Cardiac ventricle fibroblast (primary cell): ENCODE results near the gene NDOR1. TPM values are rescaled to one million over a fixed set of nuclear protein-coding genes. Genes with fewer than 3 reads are reported as not detected.

Experiments
- total RNA-seq: library from RNA; depleted of rRNA; stranded (reverse); fragments of >200 nt; gene quantifications from 2 replicates; pipeline ENCODE4 v1.2.3, GENCODE V29; 2015

The NDOR1 gene
- 8.0 and 9.5 TPM in 2 replicates for total RNA-seq

GRCh38 chr9:137205126-137206069, at the start of gene NDOR1, which contains the start of gene TMEM203:
NDOR1 (plus strand) TSS chr9:137205700; CDS start chr9:137205778, 78 bp downstream.
TMEM203 (minus strand) TSS chr9:137205648; CDS start chr9:137205414, 234 bp downstream.

GRCh38 chr9:137169896-137170358, 35.6 kb upstream of the NDOR1 start, which contains the start of gene LRRC26:
LRRC26 (minus strand) TSS chr9:137170051; CDS start chr9:137169943, 108 bp downstream.

GRCh38 chr9:137188490-137189296, 16.8 kb upstream of the NDOR1 start, which contains the start of the genes ANAPC2 and SSNA1:
ANAPC2 (minus strand) TSS chr9:137188560; CDS start chr9:137188532, 28 bp downstream.
SSNA1 (plus strand) TSS chr9:137188676; CDS start chr9:137188727, 51 bp downstream.

GRCh38 chr9:137200311-137201204, 4.9 kb upstream of the NDOR1 start, which contains the start of gene TPRN:
TPRN (minus strand) TSS chr9:137200741; CDS start chr9:137200711, 30 bp downstream.

DNA sequence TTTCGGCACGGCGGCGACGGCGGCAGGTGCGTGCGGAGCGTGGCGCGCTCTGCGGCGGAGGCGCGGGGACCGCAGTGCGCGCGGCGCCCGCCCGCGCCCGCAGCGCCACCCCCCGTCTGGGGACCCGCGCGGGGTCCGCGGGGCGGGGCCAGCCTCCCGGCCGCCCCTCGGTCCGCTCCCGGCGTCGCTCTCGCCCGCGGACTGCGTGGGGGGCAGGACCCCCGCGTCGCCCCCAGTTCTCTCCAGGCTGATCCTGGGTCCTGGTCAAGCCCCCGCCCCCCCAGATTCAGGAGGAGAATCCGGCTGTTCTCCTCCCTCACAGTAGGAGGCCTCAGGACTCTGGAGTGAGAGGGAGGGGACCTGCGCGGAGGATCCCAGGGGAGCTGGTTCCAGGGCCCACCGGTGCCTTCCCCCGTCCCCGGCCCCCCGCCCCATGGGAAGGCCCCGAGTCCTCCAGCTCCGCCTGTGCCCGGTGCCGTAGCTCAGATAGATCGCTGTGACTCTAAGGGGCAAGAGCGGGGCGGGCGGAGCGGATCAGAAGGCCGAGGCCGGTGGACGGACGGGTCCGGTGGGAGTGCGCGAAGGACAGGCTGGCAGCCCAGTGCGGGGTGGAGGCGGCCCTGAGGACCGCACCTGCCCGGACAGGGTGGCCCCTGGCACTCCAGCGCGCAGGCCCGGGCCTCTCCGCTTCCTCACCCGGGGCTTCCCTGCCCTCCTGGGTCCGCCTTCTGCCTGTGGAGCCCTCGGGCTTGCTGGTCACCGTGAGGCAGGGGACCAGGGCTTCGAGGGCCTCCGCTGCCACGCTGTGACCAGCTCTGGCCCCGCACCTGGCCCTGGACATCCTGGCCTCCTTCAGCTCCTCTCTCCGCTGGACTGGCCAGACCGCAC, 16.9 kb downstream of the NDOR1 start, which contains the start of gene RNF208:
Gene RNF208, minus strand, starts transcription at position 51 of the 888 bp plus-strand sequence. CDS start 1,028 bp downstream, outside the sequence.

DNA sequence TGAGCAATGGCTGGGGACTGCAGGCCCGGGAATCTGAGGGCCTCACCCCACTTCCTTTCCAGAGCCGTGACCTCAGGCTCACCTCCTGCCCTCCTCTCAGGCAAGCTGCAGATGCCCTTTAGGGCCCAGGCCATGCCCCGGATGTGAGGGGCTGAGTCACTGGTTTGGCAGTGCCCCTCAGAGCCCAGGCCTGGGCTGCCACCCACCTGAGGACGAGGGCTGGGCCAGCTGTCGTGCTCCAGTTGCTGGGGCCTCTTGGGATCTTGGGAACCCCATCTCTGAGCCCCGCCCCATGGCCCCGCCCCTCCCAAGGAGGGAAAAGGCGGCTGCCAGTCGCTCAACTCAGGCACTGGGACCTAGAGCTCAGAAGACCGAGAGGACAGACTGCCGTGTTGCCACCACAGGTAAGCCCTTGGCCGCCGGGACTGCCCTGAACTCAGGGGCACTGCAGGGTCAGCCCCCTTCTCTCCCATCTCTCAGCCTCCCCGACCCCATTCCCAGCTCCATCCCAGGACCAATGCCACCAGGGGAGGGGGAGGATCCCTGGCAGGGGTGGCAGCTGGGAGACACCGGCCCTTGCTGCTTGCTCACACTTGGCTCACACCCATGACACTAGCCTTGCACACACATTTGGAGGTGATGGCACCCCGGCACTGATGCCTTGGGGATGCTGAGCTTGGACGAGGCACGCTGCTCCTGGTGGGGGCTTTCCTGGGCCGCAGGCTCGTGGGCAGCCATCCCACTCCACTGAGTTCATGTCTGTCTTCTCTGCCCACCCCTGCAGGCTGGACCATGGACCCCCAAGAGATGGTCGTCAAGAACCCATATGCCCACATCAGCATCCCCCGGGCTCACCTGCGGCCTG, 19.6 kb downstream of the NDOR1 start, which contains the start of gene CYSRT1:
Gene CYSRT1, plus strand, starts transcription at position 345 of the 865 bp plus-strand sequence. Its CDS starts 448 bp downstream, at position 793.

GRCh38 chr9:137227054-137227852, 21.8 kb downstream of the NDOR1 start, which contains the start of gene RNF224:
RNF224 (plus strand) TSS chr9:137227502; CDS start chr9:137228336, 834 bp downstream.

DNA sequence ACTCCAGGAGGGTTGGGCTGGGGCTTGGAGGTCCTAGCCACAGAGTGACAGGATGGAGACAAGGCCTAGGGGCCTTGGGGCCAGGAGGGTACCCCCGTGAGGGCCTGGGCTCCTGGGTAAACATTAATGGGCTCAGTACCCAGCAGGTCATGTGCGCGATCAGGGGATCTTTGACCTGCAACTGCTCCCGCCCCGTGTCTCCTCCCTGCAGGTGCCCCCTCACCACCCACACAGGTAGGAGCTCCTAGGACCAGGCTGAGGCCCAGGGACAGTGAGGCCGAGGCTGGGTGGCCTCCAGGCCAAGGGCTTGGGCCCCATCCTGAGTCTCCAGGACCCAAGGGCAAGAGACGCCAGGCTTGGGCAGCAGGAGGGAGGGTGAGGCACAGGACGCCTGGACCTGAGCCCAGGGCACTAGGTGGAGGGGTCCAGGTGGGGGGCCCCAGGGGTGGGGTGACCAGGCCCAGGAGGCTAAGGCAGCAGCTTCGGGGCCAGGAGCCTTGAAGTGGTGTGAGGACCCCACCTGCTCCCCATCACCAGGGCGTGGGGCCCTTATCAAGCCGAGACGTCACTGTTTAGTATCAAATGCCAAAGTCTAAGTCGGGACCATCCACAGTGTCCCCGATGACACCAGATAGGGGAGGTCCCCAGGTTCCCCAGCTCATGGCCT, 25.3 kb downstream of the NDOR1 start, which contains the start of gene SLC34A3:
Gene SLC34A3, plus strand, starts transcription at position 197 of the 667 bp plus-strand sequence. CDS start 802 bp downstream, outside the sequence.

GRCh38 chr9:137240841-137241489, 35.5 kb downstream of the NDOR1 start, which contains the start of gene TUBB4B:
TUBB4B (plus strand) TSS chr9:137241287; CDS start chr9:137241361, 74 bp downstream.

GRCh38 chr9:137251194-137251461, 45.6 kb downstream of the NDOR1 start, which contains the start of gene STPG3:
STPG3 (plus strand) TSS chr9:137251286; CDS start chr9:137251287, 1 bp downstream.

DNA sequence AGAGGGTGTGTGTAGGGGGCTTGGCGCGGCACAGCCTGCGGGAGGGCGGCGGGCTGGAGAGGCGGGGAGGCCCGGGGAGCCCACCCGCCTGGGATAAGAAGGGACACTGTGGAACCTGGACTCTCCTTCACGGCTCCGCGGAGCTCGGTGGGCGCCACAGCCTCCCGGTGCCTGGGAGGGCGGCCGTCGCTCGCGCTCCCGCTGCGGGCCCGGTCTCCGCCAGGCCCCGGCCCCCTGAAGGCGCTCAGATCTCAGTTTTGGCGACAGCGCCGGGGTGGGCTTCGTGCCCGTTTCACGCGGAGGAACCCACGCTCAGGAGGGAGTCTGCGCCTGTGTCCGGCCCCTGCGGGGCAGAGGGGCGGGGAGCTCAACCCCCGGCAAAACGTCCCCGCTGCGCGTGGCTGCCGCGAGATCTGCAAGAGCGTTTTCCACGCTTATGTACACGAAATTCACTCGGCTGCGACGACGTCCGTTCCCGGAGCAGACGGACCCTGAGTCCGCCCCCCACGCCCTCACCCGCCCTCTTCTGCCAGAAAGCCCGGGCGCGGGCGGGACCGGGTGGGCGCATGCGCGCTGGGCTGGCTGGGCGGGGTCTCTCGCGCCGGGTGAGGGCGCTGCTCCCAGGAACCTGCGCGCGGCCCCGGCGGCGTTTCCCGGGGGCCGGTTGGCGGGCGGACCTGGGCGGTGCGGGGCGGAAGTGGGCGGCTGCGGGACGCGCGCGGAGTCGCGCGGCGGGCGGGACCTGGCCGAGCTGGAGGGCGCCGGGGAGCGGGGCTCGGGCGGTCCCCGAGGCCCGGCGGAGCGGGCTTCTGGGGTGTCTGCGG, 49.3 kb downstream of the NDOR1 start, which contains the start of gene NELFB:
Gene NELFB, plus strand, starts transcription at position 704 of the 824 bp plus-strand sequence.

Other genes with a start within 250 kb of the NDOR1 start
- gene PTGDS, start 228.2 kb upstream of the NDOR1 start, total RNA-seq = 211 and 233 TPM in 2 replicates
- gene LCNL1, start 222.7 kb upstream of the NDOR1 start, total RNA-seq = 0.73 TPM in 1 of 2 replicates, not detected in the other
- 22.2 and 22.3 TPM in 2 replicates for gene PAXX, start 213.3 kb upstream of the NDOR1 start, total RNA-seq
- 0.83 and 3.2 TPM in 2 replicates for gene CLIC3, start 209.1 kb upstream of the NDOR1 start, total RNA-seq
- 27.1 and 27.6 TPM in 2 replicates for gene ABCA2, start 177.5 kb upstream of the NDOR1 start, total RNA-seq
- gene FUT7, start 173.6 kb upstream of the NDOR1 start, total RNA-seq = not detected in 2 replicates
- gene NPDC1, start 159.5 kb upstream of the NDOR1 start, total RNA-seq = 58.8 and 86.1 TPM in 2 replicates
- gene ENTPD2, start 151.6 kb upstream of the NDOR1 start, total RNA-seq = not detected in 2 replicates
- 0.34 and 0.75 TPM in 2 replicates for gene SAPCD2, start 135.1 kb upstream of the NDOR1 start, total RNA-seq
- 6.0 and 9.9 TPM in 2 replicates for gene UAP1L1, start 128.2 kb upstream of the NDOR1 start, total RNA-seq
- 59.6 and 67.2 TPM in 2 replicates for gene MAN1B1, start 118.7 kb upstream of the NDOR1 start, total RNA-seq
- gene DPP7, start 91.0 kb upstream of the NDOR1 start, total RNA-seq = 97.4 and 113 TPM in 2 replicates
- gene GRIN1, start 66.5 kb upstream of the NDOR1 start, total RNA-seq = 0.29 TPM in 1 of 2 replicates, not detected in the other
- not detected in 2 replicates for gene LRRC26, start 35.6 kb upstream of the NDOR1 start, total RNA-seq
- not detected in 2 replicates for gene TMEM210, start 33.6 kb upstream of the NDOR1 start, total RNA-seq
- gene ANAPC2, start 17.1 kb upstream of the NDOR1 start, total RNA-seq = 10.9 and 19.1 TPM in 2 replicates
- gene SSNA1, start 17.0 kb upstream of the NDOR1 start, total RNA-seq = 50.5 and 62.2 TPM in 2 replicates
- gene TPRN, start 5.0 kb upstream of the NDOR1 start, total RNA-seq = 9.4 and 14.9 TPM in 2 replicates
- 33.2 and 33.7 TPM in 2 replicates for gene TMEM203, start 52 bp upstream of the NDOR1 start, total RNA-seq
- not detected in 2 replicates for gene RNF208, start 16.5 kb downstream of the NDOR1 start, total RNA-seq
- gene CYSRT1, start 19.5 kb downstream of the NDOR1 start, total RNA-seq = 1.4 TPM in 1 of 2 replicates, not detected in the other
- gene RNF224, start 21.8 kb downstream of the NDOR1 start, total RNA-seq = not detected in 2 replicates
- gene SLC34A3, start 25.2 kb downstream of the NDOR1 start, total RNA-seq = not detected in 2 replicates
- gene TUBB4B, start 35.6 kb downstream of the NDOR1 start, total RNA-seq = 118 and 122 TPM in 2 replicates
- not detected in 2 replicates for gene STPG3, start 45.6 kb downstream of the NDOR1 start, total RNA-seq
- gene NELFB, start 49.6 kb downstream of the NDOR1 start, total RNA-seq = 33.9 and 37.6 TPM in 2 replicates
- 4.0 and 5.3 TPM in 2 replicates for gene TOR4A, start 72.0 kb downstream of the NDOR1 start, total RNA-seq
- 0.29 and 1.7 TPM in 2 replicates for gene NRARP, start 96.6 kb downstream of the NDOR1 start, total RNA-seq
- gene EXD3, start 217.5 kb downstream of the NDOR1 start, total RNA-seq = 5.3 and 9.4 TPM in 2 replicates
- gene NOXA1, start 217.7 kb downstream of the NDOR1 start, total RNA-seq = 0.12 TPM in 1 of 2 replicates, not detected in the other
- gene ENTPD8, start 235.7 kb downstream of the NDOR1 start, total RNA-seq = not detected in 2 replicates